ENCODE results near the gene PADI6.
A peak's percentile ranks its signal among the peaks of the same experiment; 100 is the strongest.
"Not testable (repeated sequence)": the region's sequence is repeated elsewhere in the genome, so short reads cannot be mapped to it uniquely, and the experiment has no call there.

Gene PADI6

DNA sequence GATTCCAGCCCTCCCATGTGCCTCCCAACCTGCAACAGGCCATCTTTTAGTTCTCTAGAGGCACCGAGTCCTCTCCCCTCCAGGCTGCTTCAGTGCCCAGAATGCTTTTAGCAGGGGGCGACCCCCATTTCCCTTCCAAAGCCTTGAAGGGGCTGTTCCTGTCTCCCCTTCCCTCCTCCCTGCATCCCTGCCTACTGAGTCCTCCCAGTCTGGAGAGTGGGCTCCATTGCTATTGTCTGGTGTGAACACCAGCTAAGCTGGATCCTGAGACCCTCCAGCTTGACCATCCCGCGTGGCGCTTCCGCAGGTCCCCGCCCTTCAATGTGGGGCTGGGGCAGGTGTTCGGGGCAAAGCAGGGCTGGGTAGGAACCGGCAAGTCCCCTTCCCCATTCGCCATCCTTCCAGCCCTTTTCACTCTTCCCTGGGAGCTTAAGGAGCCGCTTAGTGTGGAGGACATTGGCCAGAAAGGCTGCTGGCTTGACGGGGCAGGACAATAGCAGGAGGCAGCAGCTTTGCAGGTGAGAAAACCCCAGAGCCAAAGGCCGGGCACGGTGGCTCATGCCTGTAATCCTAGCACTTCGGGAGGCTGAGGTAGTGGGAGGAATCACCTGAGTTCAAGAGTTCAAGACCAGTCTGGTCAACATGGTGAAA is 32.2 kb downstream of the PADI6 start:
- no peak for DNase-seq

DNA sequence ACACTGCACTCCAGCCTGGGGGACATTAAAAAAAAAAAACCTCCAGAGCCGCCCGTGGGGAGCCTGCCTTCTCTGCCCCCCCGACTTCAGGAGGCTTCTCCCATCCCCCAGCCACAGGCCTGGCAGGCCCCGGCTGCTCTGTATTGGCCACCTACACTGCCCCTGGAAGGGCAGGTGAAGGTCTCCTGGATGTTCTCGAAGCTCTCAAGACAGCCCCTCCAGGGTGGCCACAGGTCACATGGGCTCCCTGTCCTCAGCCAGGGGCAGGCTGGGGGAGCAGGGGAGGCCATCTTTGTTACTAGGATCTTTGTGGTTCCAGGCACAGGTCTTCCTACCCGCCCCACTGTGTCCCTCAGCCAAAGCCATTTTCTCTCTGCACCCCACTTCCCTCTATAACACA is 32.8 kb downstream of the PADI6 start:
- no peak for DNase-seq

DNA sequence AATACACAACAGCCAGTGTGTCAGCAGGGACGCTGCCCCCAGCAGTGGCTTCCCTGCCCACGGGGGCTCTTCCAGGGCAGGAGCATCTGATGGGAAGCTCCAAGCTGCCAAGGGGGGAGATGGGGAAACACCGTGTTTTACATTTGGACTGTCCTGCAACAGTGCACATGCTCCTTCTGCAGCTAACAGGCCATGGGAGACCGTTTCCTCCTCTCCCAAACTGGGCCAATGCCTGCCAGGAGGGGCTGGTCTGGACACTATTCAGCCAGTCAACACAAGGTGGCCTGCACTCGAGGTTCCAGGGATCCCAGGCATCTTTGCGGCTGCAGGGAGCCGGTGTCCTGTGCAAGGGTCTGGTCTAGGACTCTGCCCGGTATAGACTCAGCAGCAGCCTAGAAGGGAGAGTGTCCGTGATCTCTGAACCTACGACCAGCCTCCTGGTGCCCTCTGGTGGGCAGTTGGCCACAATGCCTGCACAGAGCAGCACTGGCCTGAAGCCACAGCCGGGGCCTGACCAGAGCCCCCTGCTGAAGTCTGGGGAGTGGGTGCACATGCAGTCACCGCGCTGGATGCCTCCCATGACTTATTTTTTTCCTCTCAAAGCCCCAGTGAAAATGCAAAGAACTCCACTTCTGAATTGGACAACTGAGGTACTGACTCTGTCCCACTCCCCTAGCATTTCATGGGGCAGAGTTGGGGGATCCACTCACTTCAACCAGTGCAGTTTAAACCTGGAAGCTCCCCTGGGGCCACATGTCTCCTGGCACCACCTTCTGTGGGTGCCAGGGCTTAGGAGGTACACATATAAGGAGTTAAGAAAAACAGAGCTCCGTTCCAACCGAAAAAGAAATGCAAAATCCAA is 34.1 kb downstream of the PADI6 start:
- peak in 45 of 58 donors; percentile 2 to 65 (median 22) for DNase-seq

DNA sequence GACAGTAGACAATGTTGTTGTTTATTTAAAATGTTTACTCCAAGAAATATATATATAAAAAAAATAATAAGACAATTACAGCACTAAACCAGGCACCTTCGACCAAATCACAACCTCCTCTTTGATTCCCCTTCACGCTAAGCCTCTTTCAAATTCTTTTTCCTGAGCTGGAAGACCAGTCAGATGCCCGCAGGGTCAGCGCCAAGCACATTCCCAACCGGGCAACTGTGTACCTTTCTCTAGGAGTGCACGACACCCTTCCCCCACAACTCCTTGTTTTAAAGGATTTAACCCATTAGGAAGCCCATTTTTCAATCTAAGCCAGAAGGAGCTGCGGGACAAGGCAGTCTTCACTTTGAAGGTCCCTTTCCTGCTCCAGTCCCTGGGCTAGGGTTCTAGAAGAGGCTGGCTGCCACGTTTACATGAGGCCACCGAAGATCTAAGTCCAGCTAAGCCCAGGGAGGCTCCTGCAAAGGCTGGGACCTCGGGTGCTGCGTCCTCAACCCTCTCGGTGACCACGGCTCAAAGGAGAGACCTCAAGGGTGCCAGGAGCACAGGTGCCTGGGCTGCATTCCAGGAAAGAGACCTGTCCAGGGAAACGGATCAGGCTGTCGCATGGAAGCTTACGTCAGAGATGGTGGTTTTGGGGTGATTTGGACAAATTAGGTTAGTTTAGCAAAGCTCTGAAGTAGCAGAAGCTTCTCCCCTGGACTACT is 34.9 kb downstream of the PADI6 start:
- not testable (repeated sequence) for DNase-seq

DNA sequence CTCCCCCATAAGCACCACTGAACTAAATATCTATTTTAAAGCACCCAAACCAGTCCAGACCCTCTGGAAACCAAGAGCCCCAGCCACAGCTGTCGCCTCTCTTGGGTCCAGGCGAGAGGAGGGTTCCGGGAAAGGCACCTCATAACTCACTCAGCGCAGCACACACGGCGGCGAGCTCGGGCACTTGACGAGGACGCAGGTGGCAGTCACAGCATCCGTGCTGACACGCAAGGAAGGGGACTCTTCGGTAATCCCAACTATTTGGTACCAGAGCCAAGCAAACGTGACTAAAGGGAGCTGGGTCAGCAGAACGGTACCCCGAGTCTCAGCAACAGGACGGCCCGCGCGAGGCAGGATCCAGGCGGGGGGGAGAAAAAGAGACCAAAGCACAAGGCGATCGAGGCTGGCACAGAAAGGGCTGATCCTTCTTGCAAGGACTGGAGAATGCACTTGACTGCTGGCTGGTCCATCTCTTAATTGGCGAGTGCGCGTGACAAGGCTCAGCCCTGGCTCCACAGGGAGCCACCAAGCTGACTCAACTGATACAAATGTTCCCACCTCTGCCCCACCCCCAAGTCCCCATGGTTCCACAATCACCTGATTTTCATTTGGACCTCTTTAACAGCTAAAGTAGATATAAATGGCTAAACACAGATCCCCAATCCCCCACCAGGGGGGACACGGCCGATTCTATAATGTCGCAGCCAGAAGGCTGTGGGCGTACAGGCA is 36.0 kb downstream of the PADI6 start:
- not testable (repeated sequence) for DNase-seq

DNA sequence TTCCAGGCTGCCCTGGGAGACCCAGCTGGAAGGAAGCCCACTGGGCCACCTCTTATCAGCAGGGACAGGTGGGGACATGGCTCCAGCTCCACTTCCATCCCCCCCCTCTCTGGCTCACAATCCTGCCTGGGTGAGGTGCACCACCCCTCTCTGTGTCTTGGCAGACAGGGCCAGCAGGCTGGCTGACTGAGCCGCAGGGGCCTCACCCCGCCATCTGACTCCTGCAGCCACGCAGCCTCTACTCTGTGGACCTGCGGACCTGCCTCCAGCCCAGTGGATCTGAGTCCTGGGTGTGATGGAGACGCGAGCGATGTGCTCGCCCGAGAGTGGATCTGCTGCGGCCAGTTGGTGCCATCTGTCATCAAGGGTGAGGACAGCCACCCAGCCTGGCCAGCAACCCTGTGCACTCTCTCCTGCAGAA is 37.4 kb downstream of the PADI6 start:
- DNase-seq: no peak

DNA sequence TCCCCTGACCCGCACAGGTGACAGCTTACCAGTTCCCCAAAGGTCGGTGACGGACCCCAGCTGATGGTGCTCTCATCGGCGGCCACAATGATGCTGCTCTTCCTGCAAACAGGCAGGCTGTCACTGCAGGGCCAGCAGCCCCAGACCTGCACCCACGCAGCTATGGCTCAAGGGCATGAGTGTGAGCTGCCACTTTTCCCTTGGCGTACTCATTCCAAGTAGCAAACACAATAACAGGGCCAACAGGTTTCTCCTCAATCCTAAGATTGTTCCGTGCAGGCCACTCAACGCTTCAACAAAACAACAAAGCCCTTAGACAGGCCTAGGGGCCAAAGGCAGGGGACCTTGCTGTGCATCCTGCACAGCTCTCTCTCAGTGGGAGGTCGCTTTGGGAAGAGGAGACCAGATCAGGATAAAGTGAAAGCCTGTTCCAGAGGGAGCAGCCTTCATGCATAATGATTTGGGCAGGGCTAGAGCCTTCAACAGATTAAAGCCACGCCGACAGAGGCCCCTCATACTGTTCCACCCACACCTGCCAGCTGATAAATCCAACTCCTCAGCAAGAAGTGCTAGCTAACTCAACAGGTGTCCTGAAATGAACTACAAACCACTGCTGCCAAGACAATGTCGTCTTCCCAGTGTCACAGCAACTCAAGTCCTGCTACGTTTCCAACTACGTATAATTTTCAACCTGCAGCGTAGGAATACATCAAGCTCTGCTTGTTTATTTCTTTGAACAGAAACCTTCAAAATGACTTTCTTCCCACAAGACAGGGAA is 40.3 kb downstream of the PADI6 start:
- no peak for DNase-seq

DNA sequence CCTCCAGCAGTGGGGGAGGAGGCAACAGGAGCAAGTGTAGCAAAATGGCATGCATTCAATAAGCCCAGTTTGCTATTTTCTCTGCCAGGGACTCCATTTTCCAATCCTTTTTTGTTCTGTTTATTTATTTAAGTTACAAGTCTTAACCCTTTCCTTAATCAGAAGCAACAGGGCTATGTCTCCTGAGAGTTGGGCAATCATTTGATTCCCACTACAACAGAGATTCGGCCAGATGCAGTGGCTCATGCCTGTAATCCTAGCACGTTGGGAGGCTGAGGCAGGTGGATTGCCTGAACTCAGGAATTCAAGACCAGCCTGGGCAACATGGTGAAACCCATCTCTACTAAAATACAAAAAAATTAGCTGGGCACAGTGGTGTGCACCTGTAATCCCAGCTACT is 42.0 kb downstream of the PADI6 start:
- DNase-seq: no peak

DNA sequence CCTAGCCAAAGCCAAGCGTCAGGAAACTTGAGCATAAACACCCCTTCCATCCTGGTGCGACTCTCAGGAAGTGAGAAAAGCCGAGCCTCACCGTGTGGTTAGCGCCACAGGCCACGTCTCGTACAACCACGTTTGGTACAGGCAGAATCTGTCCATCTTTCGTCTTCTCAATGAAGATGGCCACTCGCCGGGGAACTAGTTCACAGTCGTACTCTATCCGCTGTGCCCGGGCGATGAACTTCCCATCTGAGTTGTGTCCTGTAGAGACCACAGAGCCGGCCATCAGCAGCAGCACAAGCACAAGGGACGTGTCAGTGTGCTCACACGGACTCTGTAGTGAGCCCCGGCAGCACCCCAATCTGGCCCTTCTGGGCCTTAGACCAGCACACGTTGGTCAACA is 44.4 kb downstream of the PADI6 start:
- DNase-seq: no peak

DNA sequence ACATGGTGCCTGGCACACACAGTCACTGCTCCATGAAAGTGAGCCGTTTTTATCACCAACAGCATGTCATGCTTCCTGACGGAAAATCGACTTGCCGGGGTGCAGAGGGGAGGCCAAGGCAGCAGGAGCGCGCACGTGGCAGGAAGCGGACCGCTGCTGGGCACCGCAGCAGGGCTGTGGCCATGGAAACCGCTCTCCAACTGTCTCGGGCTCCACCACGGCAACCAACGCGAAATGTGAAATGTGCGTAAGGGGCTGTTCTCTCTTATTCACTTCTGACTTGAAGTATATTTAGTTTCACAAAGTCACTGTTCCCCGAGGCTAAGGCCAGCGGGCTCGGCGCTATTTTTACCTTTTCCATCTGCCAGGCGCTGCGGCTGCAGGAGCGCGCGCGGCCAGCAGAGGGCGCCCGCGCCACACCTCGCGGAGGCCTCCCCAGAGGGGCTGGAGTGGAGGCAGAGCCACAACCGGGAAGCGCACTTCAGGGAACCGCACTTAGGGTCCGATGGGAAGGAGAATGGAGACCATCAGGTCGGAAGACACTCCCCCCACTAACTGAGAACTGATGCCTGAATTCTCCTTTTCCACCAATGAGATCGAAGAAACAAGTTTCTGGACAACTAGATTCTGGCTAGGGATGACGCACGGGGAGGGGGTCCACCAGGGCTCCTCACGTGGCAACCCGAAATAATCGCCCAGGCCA is 47.8 kb downstream of the PADI6 start:
- DNase-seq: peak in 53 of 58 donors; percentile 14 to 83 (median 44)

DNA sequence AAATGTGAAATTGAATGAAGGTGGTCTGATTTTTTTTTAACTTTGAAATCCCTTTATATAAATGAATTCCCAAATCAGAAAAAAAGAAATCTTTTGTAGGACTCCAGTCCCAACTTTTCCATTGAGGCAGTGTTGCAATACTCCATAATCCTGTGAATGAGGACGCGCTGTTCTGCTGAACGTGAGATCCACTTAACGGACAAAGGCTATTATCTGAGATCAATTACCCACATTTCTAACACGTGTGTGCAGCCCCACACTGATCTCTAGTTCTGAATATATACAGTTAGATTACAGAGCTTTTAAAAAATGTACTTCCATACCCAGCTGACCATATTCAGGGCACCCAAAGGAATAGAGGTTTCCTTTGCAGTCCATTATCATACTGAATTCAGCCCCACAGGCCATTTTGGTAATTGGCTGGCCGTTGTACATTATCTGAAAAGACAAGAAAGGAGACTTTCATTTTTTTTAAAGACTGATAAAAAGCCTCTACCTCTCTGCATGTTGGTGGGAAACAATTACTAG is 48.5 kb downstream of the PADI6 start:
- DNase-seq: no peak

DNA sequence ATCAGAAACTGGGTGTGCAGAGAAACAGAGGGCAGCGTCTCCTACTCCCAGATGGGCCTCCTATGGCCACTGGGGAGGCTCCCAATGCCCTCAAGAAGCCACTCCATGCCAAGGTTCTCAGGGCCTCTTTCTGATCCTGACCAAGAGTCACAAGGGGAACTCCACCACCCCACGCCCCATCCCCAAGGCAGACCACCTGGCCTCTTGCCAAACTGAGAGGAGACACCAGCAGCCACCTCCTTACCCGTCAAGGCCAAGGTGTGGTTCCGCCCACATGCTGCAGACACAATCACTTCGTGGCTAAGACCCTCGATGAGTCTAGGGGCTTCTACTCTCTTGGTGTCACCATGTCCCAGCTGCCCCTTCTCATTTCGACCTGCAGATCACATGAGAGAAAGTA is 50.5 kb downstream of the PADI6 start:
- DNase-seq: peak in 1 of 58 donors; percentile 19

DNA sequence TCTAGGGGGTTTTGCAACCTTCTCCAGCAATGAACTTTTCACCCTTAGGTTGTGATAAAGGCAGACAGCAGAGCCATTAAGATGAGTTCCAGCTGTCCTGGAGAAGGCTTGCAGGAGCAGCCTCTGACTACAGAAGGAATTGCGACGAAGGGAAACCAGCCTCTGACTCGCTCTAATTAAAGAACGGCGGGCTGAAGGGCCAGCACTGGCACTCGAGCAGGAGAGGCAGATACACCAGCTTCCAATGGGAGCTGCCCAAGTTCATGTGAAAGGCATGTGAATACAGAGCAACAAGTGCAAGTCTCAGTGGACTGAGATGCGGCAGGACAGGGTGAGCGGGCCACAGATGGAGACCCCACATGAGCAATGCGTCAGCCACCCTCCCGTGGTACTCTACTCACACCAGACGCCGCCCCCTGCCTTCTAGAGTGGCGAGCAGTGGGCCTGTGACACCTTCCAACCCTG is 51.8 kb downstream of the PADI6 start:
- peak in 9 of 58 donors; percentile 10 to 47 (median 20) for DNase-seq

DNA sequence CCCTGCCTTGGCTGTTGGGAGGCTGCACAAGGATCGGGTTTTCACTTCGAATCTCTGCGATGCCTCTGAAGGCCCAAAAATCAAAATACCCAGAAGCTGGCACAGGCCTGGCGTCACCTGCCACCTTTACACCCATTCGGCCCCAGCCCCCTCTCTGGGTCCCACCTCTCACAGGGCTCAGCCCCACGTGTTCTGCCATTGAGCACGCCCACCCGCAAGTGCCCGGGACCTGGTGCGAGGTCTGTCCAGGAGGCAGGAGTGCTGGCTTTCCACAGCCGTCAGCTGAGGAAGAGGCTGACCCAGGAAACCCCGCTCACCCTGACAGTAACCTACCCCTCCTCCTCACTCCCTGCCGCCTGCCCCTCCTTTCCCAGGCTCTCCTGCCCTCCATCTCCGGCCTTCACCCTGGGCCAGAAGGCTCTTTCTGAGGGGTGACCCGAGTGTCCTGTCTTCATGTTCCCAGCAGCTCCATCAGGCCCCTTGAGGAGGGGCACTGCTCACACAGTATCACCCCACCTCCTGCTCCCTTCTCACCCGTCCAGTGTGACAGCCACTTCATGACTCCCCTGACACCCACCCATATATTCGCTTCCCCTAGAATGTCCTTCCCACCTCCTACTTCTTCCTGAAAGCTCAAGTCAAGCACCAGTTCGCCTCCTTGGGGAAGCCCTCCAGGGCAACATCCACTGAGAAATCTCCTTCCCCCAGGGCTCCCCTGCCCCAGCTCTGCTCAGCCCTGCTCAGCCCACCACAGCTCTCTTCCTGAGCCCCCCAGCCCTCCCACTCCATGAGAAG is 54.0 kb downstream of the PADI6 start:
- DNase-seq: no peak

DNA sequence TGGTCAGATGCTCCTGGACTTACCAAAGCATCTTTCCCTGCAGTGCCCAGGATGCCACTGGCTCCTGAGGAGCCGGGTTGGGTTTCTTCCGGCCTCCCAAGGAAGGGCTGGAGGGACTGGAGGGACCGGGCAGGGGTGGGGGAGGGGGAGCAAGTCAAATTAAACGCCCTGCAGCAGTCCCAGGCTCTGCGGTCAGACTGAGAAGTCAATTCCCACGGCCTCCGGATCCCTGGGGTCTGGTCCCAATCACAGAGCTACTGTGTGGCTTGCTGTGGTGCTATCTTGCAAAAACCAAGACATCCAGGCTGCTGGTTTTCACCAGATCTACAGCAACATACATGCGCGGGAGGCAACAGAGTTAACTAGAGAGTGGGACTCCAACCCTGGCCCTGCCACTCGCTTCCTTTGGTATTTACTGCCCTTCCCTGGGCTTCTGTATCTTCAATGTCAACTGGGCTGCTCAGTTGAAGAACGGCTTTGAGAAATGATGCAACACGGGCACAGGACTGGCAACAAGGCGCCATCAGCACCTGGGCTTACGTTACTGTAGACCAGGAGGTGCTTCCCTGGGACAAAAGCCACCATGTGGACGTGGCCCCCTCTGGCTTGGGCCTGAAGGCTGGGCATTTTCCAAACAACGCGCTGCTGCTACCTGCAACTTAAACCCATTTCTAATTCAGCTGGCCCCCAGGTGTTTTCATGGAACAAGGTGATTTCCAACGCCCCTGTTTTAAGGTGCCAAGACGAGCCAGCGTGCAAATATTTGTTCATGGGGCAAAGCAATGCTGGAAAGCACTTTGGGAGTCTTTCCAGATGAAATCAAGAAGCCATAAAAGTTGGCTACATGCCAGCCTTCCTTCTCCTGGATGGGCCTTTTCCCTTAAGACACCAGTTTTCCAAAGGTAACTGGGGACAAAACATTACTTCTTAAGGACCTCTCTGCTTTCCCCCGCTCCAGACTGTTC is 56.0 kb downstream of the PADI6 start:
- DNase-seq: no peak

DNA sequence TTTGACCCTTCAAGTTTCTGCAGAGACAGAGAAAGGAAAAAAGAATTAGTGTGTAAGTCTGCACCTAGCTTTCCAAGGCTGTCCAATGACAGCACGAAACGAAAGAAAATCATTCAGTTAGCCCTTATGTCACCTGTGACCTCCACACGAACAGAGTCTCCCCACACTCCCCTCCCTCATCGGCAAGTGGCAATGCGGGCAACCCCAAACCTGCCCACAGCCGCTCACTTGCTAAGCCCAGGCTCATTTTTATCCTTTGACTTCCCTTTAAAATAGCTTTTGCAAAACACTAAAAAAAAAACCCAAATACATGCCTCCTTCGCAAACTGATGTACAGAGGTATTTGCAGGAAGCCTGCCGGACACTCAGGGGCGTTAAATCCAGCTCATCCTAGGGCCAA is 57.2 kb downstream of the PADI6 start:
- no peak for DNase-seq

DNA sequence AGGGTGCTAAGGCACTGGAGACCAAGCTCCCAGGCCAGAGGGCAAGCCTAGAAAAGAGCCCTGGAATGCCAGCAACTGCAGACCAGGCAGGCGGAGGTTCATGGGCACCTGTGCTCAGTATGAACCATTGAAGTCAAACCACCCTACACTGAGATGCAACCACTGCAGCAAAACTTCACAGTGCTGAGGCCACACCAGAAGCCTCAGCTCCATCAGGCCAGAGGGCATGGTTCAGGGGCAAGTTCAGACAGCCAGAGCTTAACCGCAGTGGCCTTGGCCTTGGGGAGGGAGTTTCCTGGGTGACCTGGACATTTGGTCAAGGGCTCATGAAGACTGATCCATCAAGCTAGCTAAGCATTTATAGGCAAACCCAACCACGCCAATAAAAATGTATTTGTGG is 60.4 kb downstream of the PADI6 start:
- DNase-seq: no peak

Data from anterior cingulate cortex (tissue), 58 donors.